K562 (cell line): ENCODE measurements around the gene SLC9A2.

Source experiments
- ARHGAP35 ChIP-seq: fragments of 450-650 bp; IDR thresholded peaks from 2 replicates; pipeline ENCODE4 v1.6.1; 2018; ENCODE audit not compliant: partially characterized antibody
- DIDO1 ChIP-seq: fragments of 450-650 bp; IDR thresholded peaks from 2 replicates; pipeline ENCODE4 v1.6.1; 2016; ENCODE audit warnings: low read depth, missing biosample characterization, missing genetic modification characterization
- SIRT6 ChIP-seq: IDR thresholded peaks from one replicate; pipeline ENCODE4 v1.6.1; 2012; ENCODE audit warnings: low read depth, mild to moderate bottlenecking, control low read depth, inconsistent platforms, low read length, moderate library complexity
- TF ChIP-seq, protein P1 (sequence below), 3 experiments: IDR thresholded peaks in 2 of 3; conservative IDR thresholded peaks in 1 of 3; 2 replicates each; pipeline ENCODE4 v1.5.1; 2011 to 2012; ENCODE audit warnings: low read length in 3 of 3, mild to moderate bottlenecking in 3 of 3, control low read depth in 2 of 3, improper control_type of control experiment in 1 of 3, inconsistent platforms in 1 of 3, low read depth in 1 of 3, mixed read lengths in 1 of 3, moderate library complexity in 1 of 3; ENCODE audit not compliant: insufficient read depth in 2 of 3

DNA sequence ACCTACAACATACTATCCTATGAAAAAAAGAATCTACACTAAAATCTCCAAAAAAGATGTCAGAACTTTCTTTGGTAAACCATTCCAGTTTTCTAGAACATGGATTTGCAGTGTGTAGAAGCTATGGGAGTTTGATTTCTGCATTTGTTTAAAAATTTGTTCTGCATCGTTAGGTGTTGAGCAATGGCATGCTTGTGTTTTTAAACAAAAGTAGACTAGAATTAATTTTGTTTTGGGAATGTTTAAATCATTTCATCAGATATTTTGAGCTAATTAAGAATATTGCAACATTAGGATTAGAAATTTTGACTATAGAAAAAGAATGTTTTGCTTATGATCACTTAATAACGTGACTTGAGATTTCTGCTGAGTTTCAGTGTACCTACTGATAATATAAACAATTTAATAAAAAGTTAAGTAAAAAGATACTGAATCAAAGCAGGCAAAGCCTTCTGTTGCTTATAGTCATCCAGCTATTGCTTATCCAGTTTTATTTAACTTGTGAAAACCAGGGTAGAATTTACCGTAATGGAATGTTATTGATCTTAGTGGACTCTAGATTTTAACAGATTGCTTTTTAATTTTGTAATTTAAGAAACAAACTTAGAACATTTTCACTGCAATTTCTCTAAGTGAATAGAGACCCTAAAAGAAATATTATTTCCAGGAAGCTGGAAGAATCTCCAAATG is 135.2 kb downstream of the SLC9A2 start:
- TF ChIP-seq ARHGAP35: no peak
- TF ChIP-seq, protein P1, sequence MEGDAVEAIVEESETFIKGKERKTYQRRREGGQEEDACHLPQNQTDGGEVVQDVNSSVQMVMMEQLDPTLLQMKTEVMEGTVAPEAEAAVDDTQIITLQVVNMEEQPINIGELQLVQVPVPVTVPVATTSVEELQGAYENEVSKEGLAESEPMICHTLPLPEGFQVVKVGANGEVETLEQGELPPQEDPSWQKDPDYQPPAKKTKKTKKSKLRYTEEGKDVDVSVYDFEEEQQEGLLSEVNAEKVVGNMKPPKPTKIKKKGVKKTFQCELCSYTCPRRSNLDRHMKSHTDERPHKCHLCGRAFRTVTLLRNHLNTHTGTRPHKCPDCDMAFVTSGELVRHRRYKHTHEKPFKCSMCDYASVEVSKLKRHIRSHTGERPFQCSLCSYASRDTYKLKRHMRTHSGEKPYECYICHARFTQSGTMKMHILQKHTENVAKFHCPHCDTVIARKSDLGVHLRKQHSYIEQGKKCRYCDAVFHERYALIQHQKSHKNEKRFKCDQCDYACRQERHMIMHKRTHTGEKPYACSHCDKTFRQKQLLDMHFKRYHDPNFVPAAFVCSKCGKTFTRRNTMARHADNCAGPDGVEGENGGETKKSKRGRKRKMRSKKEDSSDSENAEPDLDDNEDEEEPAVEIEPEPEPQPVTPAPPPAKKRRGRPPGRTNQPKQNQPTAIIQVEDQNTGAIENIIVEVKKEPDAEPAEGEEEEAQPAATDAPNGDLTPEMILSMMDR (IDR thresholded peaks at IDR 0.05 in 2 of 3, conservative IDR thresholded peaks at IDR 0.05 in 1 of 3; ENCODE audit: insufficient read depth in 2 of 3, low read depth in 1 of 3, low read length in 3 of 3): no peak
- TF ChIP-seq DIDO1 (tag): no peak
- TF ChIP-seq SIRT6: no peak
